Body of pancreas (tissue), 4 donors: ENCODE data around the gene SLC27A1.

ENCODE experiments used
- CTCF ChIP-seq, 7 experiments: fragments of 450-650 bp in 4 of 7; fragments of 200-600 bp in 3 of 7; sonication (generic) in 3 of 7; IDR thresholded peaks; one replicate each; pipeline ENCODE4 v1.5.1; 2016 to 2019; ENCODE audit warnings: antibody characterized with exemption in 7 of 7
- POLR2A ChIP-seq, 3 donors: fragments of 450-650 bp; IDR thresholded peaks; one replicate each; pipeline ENCODE4 v1.6.1; 2016; ENCODE audit warnings: antibody characterized with exemption in 3 of 3, mild to moderate bottlenecking in 2 of 3

GRCh38 chr19:17544418-17544817 lies 74.1 kb downstream of the SLC27A1 start:
- no peak for TF ChIP-seq CTCF (IDR thresholded peaks at IDR 0.05)
- TF ChIP-seq POLR2A (IDR thresholded peaks at IDR 0.05): no peak
